Activated naive CD8-positive, alpha-beta T cell treated with anti-CD3 and anti-CD28 coated beads, Interleukin-2, amount 50 U/mL, for 24 hours (primary cell): ENCODE results near the gene MTA1.

ENCODE experiments used
- ATAC-seq: fragments of 150-1000 bp; cut with Tn5 transposase; one replicate; pipeline ENCODE4 v1.10.0; 2021
- DNase-seq: peaks from one replicate; pipeline ENCODE4 v3.0.0; 2021
- H3K27ac Mint-ChIP-seq: one replicate; pipeline ENCODE4 v1.8.0; 2021; ENCODE audit warnings: mild to moderate bottlenecking, mixed read lengths
- H3K27me3 Mint-ChIP-seq: one replicate; pipeline ENCODE4 v1.8.0; 2021; ENCODE audit warnings: mixed read lengths
- H3K36me3 Mint-ChIP-seq: one replicate; pipeline ENCODE4 v1.8.0; 2021; ENCODE audit warnings: low read depth, mixed read lengths
- H3K4me1 Mint-ChIP-seq: one replicate; pipeline ENCODE4 v1.8.0; 2021; ENCODE audit warnings: mixed read lengths
- H3K4me3 Mint-ChIP-seq: one replicate; pipeline ENCODE4 v1.8.0; 2021; ENCODE audit warnings: mild to moderate bottlenecking, moderate library complexity, mixed read lengths
- H3K9me3 Mint-ChIP-seq: one replicate; pipeline ENCODE4 v1.8.0; 2021; ENCODE audit warnings: mixed read lengths

The MTA1 gene

DNA sequence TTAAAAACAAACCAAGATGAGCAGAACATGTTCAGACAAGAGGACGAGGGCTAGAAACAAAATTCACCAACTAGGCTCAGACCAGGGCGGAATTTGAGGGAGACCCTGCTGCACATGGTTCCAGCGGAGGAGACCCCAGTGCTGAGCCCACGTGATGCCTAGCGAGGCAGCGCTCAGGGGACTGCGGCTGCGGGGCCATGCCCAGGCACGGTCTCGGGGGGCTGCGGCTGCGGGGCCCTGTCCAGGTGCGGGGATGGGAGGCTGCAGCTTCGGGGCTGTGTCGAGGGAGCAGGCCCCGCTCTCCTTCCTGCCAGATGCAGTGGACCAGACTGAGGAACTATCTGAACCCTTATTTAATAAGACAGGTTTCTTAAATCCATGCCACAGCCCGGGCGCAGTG is 42.3 kb downstream of the MTA1 start:
- no peak for DNase-seq
- no peak for ATAC-seq
- Mint-ChIP-seq H3K27ac (no peak overlapping the region), H3K4me1 (no peaks in the 10 kb centered on the region), H3K27me3 (no peaks in the 10 kb centered on the region), H3K4me3 (no peak overlapping the region), H3K9me3 (no peaks in the 10 kb centered on the region), H3K36me3 (peaks cover 8% of the 10 kb centered on the region)

DNA sequence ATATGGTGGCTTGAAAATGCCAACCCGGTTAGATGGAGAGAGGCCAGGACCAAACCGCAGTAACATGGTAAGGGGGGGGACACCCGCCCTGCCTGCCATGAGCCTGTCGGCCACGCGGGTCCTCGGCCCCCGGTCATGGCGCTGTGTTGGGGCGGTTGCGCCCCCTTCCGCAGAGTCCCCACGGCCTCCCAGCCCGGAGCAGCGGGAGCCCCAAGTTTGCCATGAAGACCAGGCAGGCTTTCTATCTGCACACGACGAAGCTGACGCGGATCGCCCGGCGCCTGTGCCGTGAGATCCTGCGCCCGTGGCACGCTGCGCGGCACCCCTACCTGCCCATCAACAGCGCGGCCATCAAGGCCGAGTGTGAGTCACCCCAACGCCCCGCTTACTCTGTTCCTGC is 44.9 kb downstream of the MTA1 start:
- DNase-seq: no peak
- no peak for ATAC-seq
- Mint-ChIP-seq H3K27me3 (no peaks in the 10 kb centered on the region), H3K27ac (no peak overlapping the region), H3K36me3 (peaks cover 8% of the 10 kb centered on the region), H3K4me1 (no peaks in the 10 kb centered on the region), H3K9me3 (no peaks in the 10 kb centered on the region), H3K4me3 (no peak overlapping the region)

DNA sequence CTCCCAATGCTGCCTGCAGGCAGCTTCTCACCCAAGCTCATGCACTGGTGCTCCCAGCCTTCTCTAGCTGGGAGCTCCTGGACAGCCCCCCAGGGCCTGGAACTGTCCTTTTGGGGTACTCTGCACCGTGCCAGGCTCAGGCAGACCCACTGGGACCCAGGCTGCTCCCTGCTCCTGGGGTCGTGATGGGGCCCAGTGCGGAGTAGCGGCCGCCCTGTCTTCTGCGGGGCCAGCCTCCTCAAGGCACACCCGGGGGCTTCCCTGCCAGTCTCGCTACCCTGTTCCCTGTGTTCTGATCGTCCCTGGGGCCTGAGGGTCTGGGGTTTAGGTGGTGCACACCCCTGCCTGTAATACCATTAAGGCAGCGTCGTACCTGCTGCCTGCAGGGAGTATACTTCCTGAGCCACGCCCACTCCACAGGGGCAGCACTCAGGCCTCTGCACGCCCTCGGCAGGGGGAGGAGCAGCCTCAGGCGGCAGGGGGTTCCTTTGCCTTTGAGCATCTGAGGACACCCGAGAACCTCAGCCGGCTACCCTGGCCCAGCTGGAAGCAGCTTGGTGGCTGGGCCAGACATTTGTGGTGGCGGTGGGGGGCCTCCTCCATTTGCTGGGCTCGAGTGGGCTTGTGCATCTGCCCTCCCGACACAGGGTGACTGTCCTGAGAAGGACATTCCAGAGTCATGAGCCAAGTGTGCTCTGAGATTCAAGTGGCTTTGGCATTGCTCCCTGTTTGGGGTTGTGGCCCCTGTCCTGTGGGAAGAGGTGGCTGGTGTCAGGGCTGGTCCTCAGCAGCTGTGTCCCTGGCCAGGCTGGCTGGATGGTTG is 45.8 kb downstream of the MTA1 start:
- DNase-seq (no peak), ATAC-seq (no peak)
- Mint-ChIP-seq H3K36me3 (peaks cover 8% of the 10 kb centered on the region), H3K4me1 (no peaks in the 10 kb centered on the region), H3K27ac (no peak overlapping the region), H3K4me3 (no peak overlapping the region), H3K27me3 (no peaks in the 10 kb centered on the region), H3K9me3 (no peaks in the 10 kb centered on the region)

DNA sequence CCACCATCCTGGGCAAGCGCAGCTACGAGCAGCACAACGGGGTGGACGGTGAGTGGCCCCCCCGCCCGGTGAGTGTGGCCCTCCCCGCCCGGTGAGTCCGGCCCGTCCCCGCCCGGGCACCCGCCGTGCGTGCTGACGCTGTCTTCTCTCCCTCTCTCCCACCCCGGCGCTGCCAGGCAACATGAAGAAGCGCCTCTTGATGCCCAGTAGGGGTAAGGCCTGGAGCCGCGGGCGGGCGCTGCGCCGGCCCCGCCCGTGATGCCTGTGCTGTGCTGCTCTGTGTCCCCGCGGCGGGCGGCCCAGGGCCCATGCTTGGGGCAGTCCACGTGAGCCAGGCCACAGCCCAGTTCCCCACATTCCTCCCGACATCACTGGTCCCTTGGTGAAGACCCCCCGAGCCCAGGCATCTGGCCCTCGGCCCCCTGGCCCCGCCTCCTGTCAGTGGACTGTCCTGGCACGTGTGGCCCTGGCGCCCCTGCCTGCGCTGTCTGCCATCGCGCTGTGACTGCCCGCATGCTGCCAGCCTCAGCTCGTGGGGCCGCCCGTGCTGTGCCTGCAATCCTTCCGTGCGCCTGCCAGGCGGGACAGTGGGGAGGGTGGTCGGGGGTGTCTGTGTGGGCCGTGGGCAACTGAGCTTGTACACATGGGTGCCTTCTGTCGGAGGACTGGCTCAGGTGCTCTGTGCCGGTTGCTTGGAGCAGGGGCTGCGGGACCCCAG is 47.1 kb downstream of the MTA1 start:
- Mint-ChIP-seq H3K4me3 (no peak overlapping the region), H3K27me3 (no peaks in the 10 kb centered on the region), H3K4me1 (no peaks in the 10 kb centered on the region), H3K9me3 (no peaks in the 10 kb centered on the region), H3K36me3 (peaks cover 3% of the 10 kb centered on the region), H3K27ac (no peak overlapping the region)
- DNase-seq (no peak), ATAC-seq (no peak)

DNA sequence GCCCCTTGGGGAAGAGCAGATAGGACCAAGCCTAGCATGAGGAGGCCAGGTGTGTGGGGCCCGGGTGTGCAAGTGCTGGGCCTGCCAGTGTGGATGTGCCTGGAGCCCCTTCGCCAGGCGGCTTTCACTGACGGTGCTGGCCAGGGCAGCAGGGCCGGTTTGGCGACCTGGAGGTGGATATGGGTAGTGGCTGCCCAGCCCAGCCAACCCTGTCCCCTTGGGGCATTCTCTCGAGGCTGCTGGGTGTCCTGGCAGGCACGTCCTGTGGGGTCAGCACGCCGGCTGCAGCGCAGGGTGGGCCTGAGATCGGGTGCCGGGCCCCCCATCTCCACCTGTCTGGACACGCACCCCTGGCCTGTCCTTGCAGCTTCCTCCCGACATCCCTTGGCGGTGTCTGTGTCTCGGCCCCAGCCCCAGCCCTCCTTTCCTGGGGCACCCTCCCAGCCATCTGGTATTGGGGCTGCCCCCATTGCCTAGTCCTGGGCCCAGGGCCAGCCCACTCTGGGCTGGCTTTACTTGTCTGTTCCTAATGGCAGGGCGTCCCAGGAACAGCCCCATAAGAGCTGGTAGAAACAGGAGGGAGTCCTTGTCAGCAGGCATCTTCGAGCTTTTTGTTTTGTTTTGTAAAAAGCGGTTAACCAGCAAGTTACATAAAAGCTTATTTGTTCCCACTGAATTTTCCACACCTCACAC is 47.8 kb downstream of the MTA1 start:
- Mint-ChIP-seq H3K36me3 (peaks cover 2% of the 10 kb centered on the region), H3K27ac (no peak overlapping the region), H3K9me3 (no peaks in the 10 kb centered on the region), H3K27me3 (no peaks in the 10 kb centered on the region), H3K4me3 (no peak overlapping the region), H3K4me1 (no peaks in the 10 kb centered on the region)
- DNase-seq (no peak), ATAC-seq (no peak)

DNA sequence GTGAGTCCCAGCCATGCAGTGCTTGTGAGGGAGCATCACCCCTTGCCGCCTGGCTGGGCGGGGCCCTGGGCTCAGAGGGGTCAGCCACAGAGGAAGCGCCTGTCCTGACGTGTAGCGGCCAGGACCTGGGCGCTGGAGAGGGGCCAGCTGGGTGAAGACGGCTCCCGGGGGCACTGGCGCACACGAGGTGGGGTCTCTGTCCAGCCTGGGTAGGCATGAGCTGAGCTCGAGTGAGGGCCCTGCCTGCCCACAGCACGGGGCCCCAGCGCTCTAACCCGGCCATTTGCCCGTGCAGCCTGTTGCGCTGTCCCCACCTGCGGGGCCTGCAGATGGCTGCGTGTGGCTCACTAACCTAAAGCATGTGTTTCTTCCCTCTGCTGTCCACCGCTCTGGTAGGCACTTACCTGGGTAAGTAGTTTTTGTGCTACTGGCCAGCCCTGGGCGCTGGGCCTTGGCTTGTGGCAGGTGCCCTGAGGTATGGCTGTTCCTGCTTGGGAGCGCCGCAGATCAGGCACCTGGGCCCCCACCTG is 48.4 kb downstream of the MTA1 start:
- DNase-seq (no peak), ATAC-seq (no peak)
- H3K4me3 Mint-ChIP-seq: no peak overlapping the region
- H3K27me3 Mint-ChIP-seq: no peaks in the 10 kb centered on the region
- no peaks in the 10 kb centered on the region for H3K4me1 Mint-ChIP-seq
- no peak overlapping the region for H3K27ac Mint-ChIP-seq
- peaks cover 2% of the 10 kb centered on the region for H3K36me3 Mint-ChIP-seq
- no peaks in the 10 kb centered on the region for H3K9me3 Mint-ChIP-seq

DNA sequence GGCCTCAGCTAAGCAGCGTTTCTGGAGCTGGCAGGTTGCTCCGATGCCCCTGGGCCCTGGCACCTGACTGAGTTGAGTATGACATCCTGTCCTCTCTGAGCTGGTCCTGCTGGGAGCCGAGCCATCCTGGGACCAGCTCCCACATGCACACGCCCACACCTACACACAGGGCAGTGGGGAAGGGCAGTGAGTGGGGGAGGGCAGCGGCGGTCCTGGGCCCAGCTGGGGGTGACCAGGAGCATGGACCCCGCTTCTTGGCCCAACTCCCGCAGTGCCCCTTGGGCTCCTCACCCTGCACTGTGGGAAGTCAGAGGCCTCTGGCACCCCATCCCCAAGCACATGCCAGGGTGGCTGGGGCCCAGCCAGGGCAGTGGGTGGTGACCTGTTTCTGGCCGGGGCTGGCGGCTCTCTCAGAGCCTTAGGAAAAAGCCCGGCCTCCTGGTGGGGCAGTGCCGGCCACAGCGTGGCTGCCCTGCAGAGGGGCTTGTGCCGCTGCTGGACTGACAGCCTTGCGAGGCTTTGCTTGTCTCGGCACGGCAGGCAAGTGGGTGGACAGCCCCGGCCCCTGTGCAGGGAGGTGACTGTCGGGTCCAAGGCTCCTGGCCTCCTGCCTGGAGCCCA is 49.1 kb downstream of the MTA1 start:
- no peak for DNase-seq
- Mint-ChIP-seq H3K9me3 (no peaks in the 10 kb centered on the region), H3K27ac (no peak overlapping the region)

DNA sequence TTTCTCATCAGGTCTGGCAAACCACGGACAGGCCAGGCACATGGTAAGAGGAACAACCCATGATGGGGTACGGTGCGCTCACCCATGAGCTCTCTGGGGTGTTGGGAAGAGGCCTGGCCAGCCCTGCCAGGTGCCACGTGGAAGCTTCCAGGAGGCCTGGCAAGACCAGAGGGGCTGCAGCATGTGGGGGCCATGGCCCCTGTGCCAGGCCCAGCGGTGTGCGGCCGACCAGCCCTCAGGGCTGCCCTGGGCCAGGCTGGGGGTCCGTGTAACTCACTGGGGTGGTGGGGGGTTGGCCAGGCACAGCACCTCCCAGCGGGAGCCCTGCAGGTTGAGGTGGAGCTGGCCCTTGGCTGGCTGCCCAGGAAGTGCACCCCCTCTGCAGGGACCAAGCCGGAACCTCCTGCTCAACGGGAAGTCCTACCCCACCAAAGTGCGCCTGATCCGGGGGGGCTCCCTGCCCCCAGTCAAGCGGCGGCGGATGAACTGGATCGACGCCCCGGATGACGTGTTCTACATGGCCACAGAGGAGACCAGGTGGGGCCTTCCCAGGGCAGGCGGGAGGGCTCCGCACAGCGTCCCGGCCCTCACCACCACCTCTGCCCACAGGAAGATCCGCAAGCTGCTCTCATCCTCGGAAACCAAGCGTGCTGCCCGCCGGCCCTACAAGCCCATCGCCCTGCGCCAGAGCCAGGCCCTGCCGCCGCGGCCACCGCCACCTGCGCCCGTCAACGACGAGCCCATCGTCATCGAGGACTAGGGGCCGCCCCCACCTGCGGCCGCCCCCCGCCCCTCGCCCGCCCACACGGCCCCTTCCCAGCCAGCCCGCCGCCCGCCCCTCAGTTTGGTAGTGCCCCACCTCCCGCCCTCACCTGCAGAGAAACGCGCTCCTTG is 50.1 kb downstream of the MTA1 start:
- ATAC-seq (no peak), DNase-seq (no peak)
- no peaks in the 10 kb centered on the region for H3K9me3 Mint-ChIP-seq
- no peaks in the 10 kb centered on the region for H3K4me1 Mint-ChIP-seq
- H3K4me3 Mint-ChIP-seq: no peak overlapping the region
- no peak overlapping the region for H3K27ac Mint-ChIP-seq
- no peaks in the 10 kb centered on the region for H3K27me3 Mint-ChIP-seq
- H3K36me3 Mint-ChIP-seq: no peaks in the 10 kb centered on the region

More for the DNA sequence above, 49.1 kb downstream of the MTA1 start:
- Mint-ChIP-seq H3K4me1 (no peaks in the 10 kb centered on the region), H3K36me3 (peaks cover 2% of the 10 kb centered on the region), H3K4me3 (no peak overlapping the region), H3K27me3 (no peaks in the 10 kb centered on the region)
- ATAC-seq: no peak

DNA sequence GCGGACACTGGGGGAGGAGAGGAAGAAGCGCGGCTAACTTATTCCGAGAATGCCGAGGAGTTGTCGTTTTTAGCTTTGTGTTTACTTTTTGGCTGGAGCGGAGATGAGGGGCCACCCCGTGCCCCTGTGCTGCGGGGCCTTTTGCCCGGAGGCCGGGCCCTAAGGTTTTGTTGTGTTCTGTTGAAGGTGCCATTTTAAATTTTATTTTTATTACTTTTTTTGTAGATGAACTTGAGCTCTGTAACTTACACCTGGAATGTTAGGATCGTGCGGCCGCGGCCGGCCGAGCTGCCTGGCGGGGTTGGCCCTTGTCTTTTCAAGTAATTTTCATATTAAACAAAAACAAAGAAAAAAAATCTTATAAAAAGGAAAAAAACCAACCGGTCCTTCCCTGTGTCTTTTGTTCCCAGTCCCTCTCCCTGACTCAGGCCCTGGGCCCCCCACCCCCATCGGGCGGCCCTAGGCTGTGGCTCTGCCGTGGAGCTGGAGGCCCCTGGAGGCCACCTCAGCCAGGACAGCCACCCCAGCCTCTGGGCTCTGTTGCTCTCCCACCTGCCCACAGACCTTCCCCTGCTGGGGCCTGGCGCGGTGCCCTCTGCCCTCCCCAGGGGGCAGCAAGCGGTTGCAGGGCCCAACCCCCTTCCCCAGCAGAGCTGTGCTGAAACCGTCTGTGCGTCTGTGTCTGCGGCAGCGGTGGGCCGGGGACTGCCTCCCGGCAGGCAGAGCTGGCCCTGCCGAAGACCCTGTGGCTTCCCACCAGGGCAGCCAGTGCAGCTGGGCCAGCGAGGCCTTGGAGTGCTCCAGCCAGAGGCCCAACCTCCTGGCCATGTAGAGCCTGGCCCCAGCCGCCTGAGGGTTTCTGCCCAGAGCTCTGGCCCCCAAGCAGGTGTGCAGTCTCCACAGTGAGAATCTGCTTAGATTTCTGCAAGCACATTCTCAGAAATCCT is 51.0 kb downstream of the MTA1 start:
- no peaks in the 10 kb centered on the region for H3K36me3 Mint-ChIP-seq
- H3K27me3 Mint-ChIP-seq: no peaks in the 10 kb centered on the region
- peaks cover 3% of the 10 kb centered on the region for H3K4me1 Mint-ChIP-seq
- ATAC-seq (no peak), DNase-seq (no peak)
- no peaks in the 10 kb centered on the region for H3K9me3 Mint-ChIP-seq
- no peak overlapping the region for H3K4me3 Mint-ChIP-seq
- no peak overlapping the region for H3K27ac Mint-ChIP-seq

DNA sequence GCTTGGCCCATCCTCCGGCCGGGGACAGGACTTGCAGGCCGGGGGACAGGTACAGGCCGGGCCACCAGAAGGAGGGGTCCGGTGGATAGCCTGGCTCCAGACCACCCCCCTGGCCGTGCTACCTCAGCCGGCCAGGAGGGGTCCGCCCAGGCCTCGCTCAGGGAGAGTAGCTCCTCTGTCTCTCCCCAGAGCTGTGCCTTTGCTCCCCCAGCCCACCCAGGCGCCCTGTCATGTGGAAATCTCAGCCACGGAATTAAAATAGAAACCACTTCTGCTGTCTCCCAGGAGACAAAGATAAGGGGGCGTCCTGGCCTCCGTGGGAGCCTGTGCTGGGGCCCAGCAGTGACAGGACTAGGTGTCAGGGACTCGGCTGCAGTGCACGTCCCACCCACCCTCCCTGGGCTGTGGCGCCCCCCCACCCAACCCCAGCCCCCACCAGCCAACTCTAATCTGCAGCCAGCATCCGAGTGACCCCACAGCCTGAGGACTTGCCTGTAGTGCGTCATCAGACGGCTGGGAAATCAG is 51.7 kb downstream of the MTA1 start:
- no peak for ATAC-seq
- Mint-ChIP-seq H3K27ac (no peak overlapping the region), H3K27me3 (peaks cover 4% of the 10 kb centered on the region), H3K4me3 (no peak overlapping the region), H3K4me1 (peaks cover 3% of the 10 kb centered on the region), H3K36me3 (no peaks in the 10 kb centered on the region), H3K9me3 (no peaks in the 10 kb centered on the region)
- no peak for DNase-seq

DNA sequence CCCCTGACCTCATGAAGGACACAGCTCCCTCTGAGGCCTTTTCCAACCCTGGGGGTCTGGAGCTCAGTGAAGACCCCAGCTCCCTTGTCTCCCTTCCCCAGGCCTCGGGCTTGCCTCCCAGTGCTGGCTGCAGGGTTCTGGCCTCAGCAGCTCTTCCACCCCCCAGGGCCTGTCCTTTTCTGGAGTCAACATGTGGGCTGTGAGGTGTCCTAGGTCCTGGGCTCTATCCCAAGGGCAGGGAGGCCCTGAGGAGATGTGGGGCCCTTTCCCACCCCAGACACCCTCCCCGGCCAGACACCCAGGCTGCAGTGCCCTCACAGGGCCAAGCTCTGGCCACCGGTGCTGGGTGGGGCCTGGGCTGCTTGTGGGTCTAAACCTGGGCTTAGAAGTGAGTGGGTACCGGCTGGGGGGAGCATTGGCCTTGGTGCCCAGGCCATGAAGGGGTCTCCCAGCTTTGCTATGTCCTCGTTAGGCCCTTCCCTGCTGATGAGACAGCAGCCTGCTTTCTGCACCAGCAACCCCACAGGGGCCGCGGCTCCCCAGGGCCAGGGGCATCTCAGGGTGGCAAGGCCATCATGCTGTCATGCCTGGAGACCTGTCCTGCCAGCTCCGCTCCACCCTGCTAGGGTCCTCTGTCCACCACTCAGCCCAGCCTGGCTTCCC is 52.3 kb downstream of the MTA1 start:
- Mint-ChIP-seq H3K36me3 (no peaks in the 10 kb centered on the region), H3K27me3 (peaks cover 9% of the 10 kb centered on the region), H3K4me3 (no peak overlapping the region), H3K27ac (no peak overlapping the region), H3K9me3 (no peaks in the 10 kb centered on the region), H3K4me1 (peaks cover 5% of the 10 kb centered on the region)
- DNase-seq (no peak), ATAC-seq (no peak)

DNA sequence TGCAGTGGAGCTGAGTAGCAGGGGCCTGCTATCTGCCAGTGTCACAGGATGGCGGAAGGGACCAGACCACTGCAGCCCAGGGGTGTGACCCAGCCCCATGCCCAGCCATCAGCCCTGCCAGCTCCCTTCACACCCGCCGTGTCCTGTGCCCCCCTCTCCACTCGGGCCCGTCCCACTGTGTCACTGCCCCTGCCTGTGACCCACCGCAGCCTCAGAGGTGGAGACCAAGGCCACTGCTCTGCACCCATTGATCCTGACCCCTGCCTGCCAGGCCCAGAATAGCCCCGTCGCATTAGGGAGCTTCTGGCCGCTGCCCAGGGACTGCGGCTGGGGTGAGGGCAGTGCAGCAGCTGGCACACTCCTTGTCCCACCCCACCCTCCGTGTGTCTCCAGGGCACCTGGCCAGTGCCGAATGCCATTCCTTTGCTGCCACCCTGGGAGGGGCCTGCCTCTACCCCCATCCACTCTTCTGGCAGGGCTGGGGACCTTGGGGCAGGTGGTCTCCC is 52.9 kb downstream of the MTA1 start:
- ATAC-seq: no peak
- DNase-seq: no peak
- H3K4me3 Mint-ChIP-seq: no peak overlapping the region
- H3K9me3 Mint-ChIP-seq: no peaks in the 10 kb centered on the region
- H3K4me1 Mint-ChIP-seq: peaks cover 9% of the 10 kb centered on the region
- H3K27me3 Mint-ChIP-seq: peaks cover 14% of the 10 kb centered on the region
- no peak overlapping the region for H3K27ac Mint-ChIP-seq
- peaks cover 2% of the 10 kb centered on the region for H3K36me3 Mint-ChIP-seq
